Measurements from ENCODE around the gene FAM107B.

DNA sequence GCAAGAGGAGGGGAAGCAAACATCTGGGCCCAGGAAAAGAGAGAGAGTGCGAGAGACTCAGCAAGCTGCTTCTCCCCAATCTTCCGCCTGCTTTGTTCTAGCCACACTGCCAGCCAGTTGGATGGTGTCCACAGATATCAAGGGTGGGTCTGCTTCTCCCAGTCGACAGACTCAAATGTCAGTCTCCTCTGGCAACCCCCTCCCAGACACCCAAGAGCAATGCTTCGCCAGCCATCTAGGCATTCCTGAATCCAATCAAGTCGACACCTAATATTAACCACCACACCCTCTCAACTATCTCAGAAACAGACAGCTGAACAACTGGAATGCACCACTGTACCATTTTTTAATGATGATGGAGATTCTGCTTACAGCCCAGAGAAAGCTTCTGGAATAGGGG is 57.1 kb downstream of the FAM107B start:
- TF ChIP-seq, protein P1, sequence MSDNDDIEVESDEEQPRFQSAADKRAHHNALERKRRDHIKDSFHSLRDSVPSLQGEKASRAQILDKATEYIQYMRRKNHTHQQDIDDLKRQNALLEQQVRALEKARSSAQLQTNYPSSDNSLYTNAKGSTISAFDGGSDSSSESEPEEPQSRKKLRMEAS (IDR thresholded peaks at IDR 0.05; ENCODE audit: insufficient read depth, insufficient read length) = no peak
- TF ChIP-seq EZH2 (IDR thresholded peaks at IDR 0.05; ENCODE audit: borderline replicate concordance, low read depth, low read length, severe bottlenecking) (no peak), POLR2A (IDR thresholded peaks at IDR 0.05; ENCODE audit: low read depth, low read length) (no peak), POLR2AphosphoS5 (IDR thresholded peaks at IDR 0.05; ENCODE audit: insufficient read depth, low read depth, low read length) (no peak), MYC (IDR thresholded peaks at IDR 0.05; ENCODE audit: low read depth, low read length) (no peak), JUN (IDR thresholded peaks at IDR 0.05; ENCODE audit: borderline replicate concordance, insufficient read depth, insufficient read length, low read depth) (no peak), GATA2 (IDR thresholded peaks at IDR 0.05; ENCODE audit: insufficient read depth, insufficient read length, low read depth, low read length) (no peak), FOS (IDR thresholded peaks at IDR 0.05; ENCODE audit: borderline replicate concordance, insufficient read depth, low read length) (no peak)
- TF ChIP-seq, protein P2, sequence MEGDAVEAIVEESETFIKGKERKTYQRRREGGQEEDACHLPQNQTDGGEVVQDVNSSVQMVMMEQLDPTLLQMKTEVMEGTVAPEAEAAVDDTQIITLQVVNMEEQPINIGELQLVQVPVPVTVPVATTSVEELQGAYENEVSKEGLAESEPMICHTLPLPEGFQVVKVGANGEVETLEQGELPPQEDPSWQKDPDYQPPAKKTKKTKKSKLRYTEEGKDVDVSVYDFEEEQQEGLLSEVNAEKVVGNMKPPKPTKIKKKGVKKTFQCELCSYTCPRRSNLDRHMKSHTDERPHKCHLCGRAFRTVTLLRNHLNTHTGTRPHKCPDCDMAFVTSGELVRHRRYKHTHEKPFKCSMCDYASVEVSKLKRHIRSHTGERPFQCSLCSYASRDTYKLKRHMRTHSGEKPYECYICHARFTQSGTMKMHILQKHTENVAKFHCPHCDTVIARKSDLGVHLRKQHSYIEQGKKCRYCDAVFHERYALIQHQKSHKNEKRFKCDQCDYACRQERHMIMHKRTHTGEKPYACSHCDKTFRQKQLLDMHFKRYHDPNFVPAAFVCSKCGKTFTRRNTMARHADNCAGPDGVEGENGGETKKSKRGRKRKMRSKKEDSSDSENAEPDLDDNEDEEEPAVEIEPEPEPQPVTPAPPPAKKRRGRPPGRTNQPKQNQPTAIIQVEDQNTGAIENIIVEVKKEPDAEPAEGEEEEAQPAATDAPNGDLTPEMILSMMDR (IDR thresholded peaks at IDR 0.05; ENCODE audit: extremely low read depth in 1 of 2, insufficient read depth in 1 of 2, low read depth in 1 of 2, low read length in 2 of 2) = no peak

All from endothelial cell of umbilical vein (primary cell).